ENCODE data around the gene CRHR2.

The CRHR2 gene

GRCh38 chr7:30613366-30614325, 68.6 kb downstream of the CRHR2 start:
- no peak for DNase-seq

GRCh38 chr7:30612658-30613265, 69.5 kb downstream of the CRHR2 start:
- DNase-seq, result peak; percentile 50 to 69

- DNase-seq, result no peak
Measured at GRCh38 chr7:30605832-30606231, 76.4 kb downstream of the CRHR2 start.

- DNase-seq, result no peak
Measured at GRCh38 chr7:30604901-30605300, 77.4 kb downstream of the CRHR2 start.

Measured in activated CD4-positive, alpha-beta T cell treated with anti-CD3 and anti-CD28 coated beads, Interleukin-2, amount 50 U/mL, for 48 hours (primary cell).